GM19397 (cell line): ENCODE data around the gene SMIM17.
"Not testable (repeated sequence)": the region's sequence is repeated elsewhere in the genome, so short reads cannot be mapped to it uniquely, and the experiment has no call there.

Experiments used
- ATAC-seq: cut with Tn5 transposase; IDR thresholded peaks from one replicate; pipeline ENCODE4 v1.9.1; 2021; ENCODE audit warnings: mild to moderate bottlenecking, moderate library complexity; ENCODE audit not compliant: unreplicated experiment

The SMIM17 gene

GRCh38 chr19:56654151-56654550, 11.2 kb downstream of the SMIM17 start:
- ATAC-seq, result no peak

GRCh38 chr19:56660381-56661107, 17.6 kb downstream of the SMIM17 start:
- ATAC-seq, result no peak

GRCh38 chr19:56661248-56661647, 18.3 kb downstream of the SMIM17 start:
- no peak for ATAC-seq

GRCh38 chr19:56663931-56664500, 21.1 kb downstream of the SMIM17 start:
- ATAC-seq, result no peak

- no peak for ATAC-seq
Observed at GRCh38 chr19:56664511-56664910, 21.6 kb downstream of the SMIM17 start.

GRCh38 chr19:56667311-56667870, 24.4 kb downstream of the SMIM17 start:
- no peak for ATAC-seq

GRCh38 chr19:56668676-56669075, 25.7 kb downstream of the SMIM17 start:
- ATAC-seq, result no peak

- no peak for ATAC-seq
Observed at GRCh38 chr19:56670401-56670960, 27.5 kb downstream of the SMIM17 start.

GRCh38 chr19:56670961-56671612, 28.1 kb downstream of the SMIM17 start:
- ATAC-seq, result no peak

GRCh38 chr19:56671613-56671994, 28.6 kb downstream of the SMIM17 start, which contains the start of gene ZNF835:
Gene ZNF835, minus strand, starts transcription at chr19:56671757. Its CDS starts 6,559 bp downstream, at chr19:56665198.
- ATAC-seq, result no peak

- not testable (repeated sequence) for ATAC-seq
Observed at GRCh38 chr19:56672610-56673009, 29.7 kb downstream of the SMIM17 start.

- ATAC-seq, result no peak
Observed at GRCh38 chr19:56678205-56678604, 35.2 kb downstream of the SMIM17 start.

GRCh38 chr19:56681702-56682101, 38.7 kb downstream of the SMIM17 start:
- no peak for ATAC-seq

- no peak for ATAC-seq
Observed at GRCh38 chr19:56683116-56683515, 40.2 kb downstream of the SMIM17 start.

- ATAC-seq, result no peak
Observed at GRCh38 chr19:56687031-56687430, 44.1 kb downstream of the SMIM17 start.

GRCh38 chr19:56689198-56689597, 46.2 kb downstream of the SMIM17 start:
- ATAC-seq, result no peak

- no peak for ATAC-seq
Observed at GRCh38 chr19:56690670-56691069, 47.7 kb downstream of the SMIM17 start.

GRCh38 chr19:56692206-56692895, 49.4 kb downstream of the SMIM17 start:
- ATAC-seq, result no peak

- ATAC-seq, result no peak
Observed at GRCh38 chr19:56699552-56699951, 56.6 kb downstream of the SMIM17 start.

- no peak for ATAC-seq
Observed at GRCh38 chr19:56701895-56702294, 58.9 kb downstream of the SMIM17 start.

- no peak for ATAC-seq
Observed at GRCh38 chr19:56705939-56706338, 63.0 kb downstream of the SMIM17 start.
